GM11168 (cell line): ENCODE results near the gene FAM163B.

Experiments
- in situ Hi-C: fragments of 300-500 bp; cut with MboI; formaldehyde crosslinking; loops from one replicate; pipeline ENCODE4 v1.12.0; 2022; ENCODE audit warnings: low sequenced_read_pairs; ENCODE audit not compliant: unreplicated experiment

FAM163B gene

GRCh38 chr9:133558191-133559126 is 50.7 kb downstream of the FAM163B start:
- in situ Hi-C loops = no loop called here

- in situ Hi-C loops = no loop called here
These were observed 51.6 kb downstream of the FAM163B start for GRCh38 chr9:133557581-133557980.

- in situ Hi-C loops = no loop called here
These were observed 52.8 kb downstream of the FAM163B start for GRCh38 chr9:133556354-133556753.

GRCh38 chr9:133554729-133555128 is 54.5 kb downstream of the FAM163B start:
- in situ Hi-C loops = no loop called here

GRCh38 chr9:133553973-133554713 is 55.0 kb downstream of the FAM163B start:
- in situ Hi-C loops = no loop called here

- in situ Hi-C loops = no loop called here
These were observed 56.1 kb downstream of the FAM163B start for GRCh38 chr9:133553123-133553522.

- in situ Hi-C loops = no loop called here
These were observed 57.0 kb downstream of the FAM163B start for GRCh38 chr9:133552236-133552635.

- in situ Hi-C loops = no loop called here
These were observed 57.7 kb downstream of the FAM163B start for GRCh38 chr9:133551446-133551845.

- in situ Hi-C loops = loop anchor here (25.0 kb wide), 1 partner anchor 465 kb away; no protein-coding TSS in a partner anchor
These were observed 62.1 kb downstream of the FAM163B start for GRCh38 chr9:133547116-133547515.

GRCh38 chr9:133546287-133546680 is 62.9 kb downstream of the FAM163B start:
- in situ Hi-C loops = loop anchor here (25.0 kb wide), 1 partner anchor 466 kb away; no protein-coding TSS in a partner anchor

GRCh38 chr9:133545494-133546286 is 63.5 kb downstream of the FAM163B start:
- in situ Hi-C loops = loop anchor here (25.0 kb wide), 1 partner anchor 467 kb away; no protein-coding TSS in a partner anchor

- in situ Hi-C loops = loop anchor here (25.0 kb wide), 1 partner anchor 468 kb away; no protein-coding TSS in a partner anchor
These were observed 65.3 kb downstream of the FAM163B start for GRCh38 chr9:133543772-133544467.

- in situ Hi-C loops = loop anchor here (25.0 kb wide), 1 partner anchor 470 kb away; no protein-coding TSS in a partner anchor
These were observed 67.2 kb downstream of the FAM163B start for GRCh38 chr9:133542002-133542401.

- in situ Hi-C loops = loop anchor here (25.0 kb wide), 1 partner anchor 472 kb away; no protein-coding TSS in a partner anchor
These were observed 68.5 kb downstream of the FAM163B start for GRCh38 chr9:133540698-133541025.

GRCh38 chr9:133539991-133540697 is 69.0 kb downstream of the FAM163B start:
- in situ Hi-C loops = loop anchor here (25.0 kb wide), 1 partner anchor 472 kb away; no protein-coding TSS in a partner anchor

- in situ Hi-C loops = loop anchor here (25.0 kb wide), 1 partner anchor 473 kb away; no protein-coding TSS in a partner anchor
These were observed 70.0 kb downstream of the FAM163B start for GRCh38 chr9:133538851-133539833.

- in situ Hi-C loops = loop anchor here (25.0 kb wide), 1 partner anchor 474 kb away; no protein-coding TSS in a partner anchor
These were observed 71.0 kb downstream of the FAM163B start for GRCh38 chr9:133538176-133538575.
